ENCODE measurements around the gene COL4A2.

Gene COL4A2

GRCh38 chr13:110517505-110518225, 210.6 kb downstream of the COL4A2 start:
- H3K27ac ChIP-seq, result no peak overlapping the region
- no peak for DNase-seq (ENCODE audit: low read depth, low spot score)

GRCh38 chr13:110518226-110518525, 211.1 kb downstream of the COL4A2 start:
- DNase-seq (ENCODE audit: low read depth, low spot score), result no peak
- no peak overlapping the region for H3K27ac ChIP-seq

- DNase-seq (ENCODE audit: low read depth, low spot score), result no peak
- no peak overlapping the region for H3K27ac ChIP-seq
Observed at GRCh38 chr13:110518571-110518970, 211.5 kb downstream of the COL4A2 start.

- DNase-seq (ENCODE audit: low read depth, low spot score), result no peak
- no peak overlapping the region for H3K27ac ChIP-seq
Observed at GRCh38 chr13:110519046-110519445, 212.0 kb downstream of the COL4A2 start.

GRCh38 chr13:110519506-110519905, 212.4 kb downstream of the COL4A2 start:
- no peak for DNase-seq (ENCODE audit: low read depth, low spot score)
- H3K27ac ChIP-seq, result no peak overlapping the region

- no peak overlapping the region for H3K27ac ChIP-seq
- DNase-seq (ENCODE audit: low read depth, low spot score), result no peak
Observed at GRCh38 chr13:110520431-110521295, 213.6 kb downstream of the COL4A2 start.

GRCh38 chr13:110521296-110521680, 214.2 kb downstream of the COL4A2 start:
- no peak for DNase-seq (ENCODE audit: low read depth, low spot score)
- H3K27ac ChIP-seq, result no peak overlapping the region

- DNase-seq (ENCODE audit: low read depth, low spot score), result no peak
- H3K27ac ChIP-seq, result no peak overlapping the region
Observed at GRCh38 chr13:110521946-110522345, 214.9 kb downstream of the COL4A2 start.

GRCh38 chr13:110522721-110523120, 215.6 kb downstream of the COL4A2 start:
- H3K27ac ChIP-seq, result no peak overlapping the region
- DNase-seq (ENCODE audit: low read depth, low spot score), result no peak

- H3K27ac ChIP-seq, result no peak overlapping the region
- no peak for DNase-seq (ENCODE audit: low read depth, low spot score)
Observed at GRCh38 chr13:110523180-110523579, 216.1 kb downstream of the COL4A2 start.

GRCh38 chr13:110523838-110524540, 216.9 kb downstream of the COL4A2 start:
- no peak for DNase-seq (ENCODE audit: low read depth, low spot score)
- H3K27ac ChIP-seq, result no peak overlapping the region

GRCh38 chr13:110524541-110525257, 217.6 kb downstream of the COL4A2 start:
- no peak for DNase-seq (ENCODE audit: low read depth, low spot score)
- H3K27ac ChIP-seq, result no peak overlapping the region

- H3K27ac ChIP-seq, result no peak overlapping the region
- no peak for DNase-seq (ENCODE audit: low read depth, low spot score)
Observed at GRCh38 chr13:110525328-110526319, 218.5 kb downstream of the COL4A2 start.

- H3K27ac ChIP-seq, result no peak overlapping the region
- DNase-seq (ENCODE audit: low read depth, low spot score), result no peak
Observed at GRCh38 chr13:110528371-110528770, 221.3 kb downstream of the COL4A2 start.

GRCh38 chr13:110528911-110529310, 221.8 kb downstream of the COL4A2 start:
- H3K27ac ChIP-seq, result no peak overlapping the region
- no peak for DNase-seq (ENCODE audit: low read depth, low spot score)

- no peak overlapping the region for H3K27ac ChIP-seq
- no peak for DNase-seq (ENCODE audit: low read depth, low spot score)
Observed at GRCh38 chr13:110529522-110530311, 222.6 kb downstream of the COL4A2 start.

- no peak for DNase-seq (ENCODE audit: low read depth, low spot score)
- no peak overlapping the region for H3K27ac ChIP-seq
Observed at GRCh38 chr13:110531100-110531499, 224.0 kb downstream of the COL4A2 start.

GRCh38 chr13:110531671-110532083, 224.6 kb downstream of the COL4A2 start:
- H3K27ac ChIP-seq, result no peak overlapping the region
- DNase-seq (ENCODE audit: low read depth, low spot score), result no peak
